HG03575 (cell line): Measurements from ENCODE around the gene RNF151.

Source experiments
- ATAC-seq: cut with Tn5 transposase; IDR thresholded peaks from one replicate; pipeline ENCODE4 v1.9.1; 2021; ENCODE audit not compliant: unreplicated experiment, insufficient number of reproducible peaks, low FRiP score; ENCODE audit errors: extremely low read depth

RNF151 gene

GRCh38 chr16:1987198-1987597 lies 20.5 kb downstream of the RNF151 start:
- no peak for ATAC-seq

GRCh38 chr16:1989209-1990100 lies 22.8 kb downstream of the RNF151 start, which contains the start of gene SYNGR3:
Gene SYNGR3 (plus strand): TSS chr16:1989970. CDS start chr16:1990103, 133 bp downstream.
- no peak for ATAC-seq

GRCh38 chr16:1990101-1990350 lies 23.4 kb downstream of the RNF151 start:
- ATAC-seq: no peak

- no peak for ATAC-seq
These were observed 23.9 kb downstream of the RNF151 start for GRCh38 chr16:1990351-1991134.

- ATAC-seq: no peak
These were observed 24.5 kb downstream of the RNF151 start for GRCh38 chr16:1991135-1991551.

- no peak for ATAC-seq
These were observed 24.9 kb downstream of the RNF151 start for GRCh38 chr16:1991588-1991947.

GRCh38 chr16:1991948-1992703 lies 25.5 kb downstream of the RNF151 start:
- no peak for ATAC-seq

- no peak for ATAC-seq
These were observed 26.2 kb downstream of the RNF151 start for GRCh38 chr16:1992704-1993317.

- no peak for ATAC-seq
These were observed 27.1 kb downstream of the RNF151 start for GRCh38 chr16:1993731-1994131.

- no peak for ATAC-seq
These were observed 31.1 kb downstream of the RNF151 start for GRCh38 chr16:1997494-1998359.

GRCh38 chr16:1998360-1998835 lies 31.7 kb downstream of the RNF151 start:
- no peak for ATAC-seq

- no peak for ATAC-seq
These were observed 32.5 kb downstream of the RNF151 start for GRCh38 chr16:1998852-1999801.

- no peak for ATAC-seq
These were observed 33.3 kb downstream of the RNF151 start for GRCh38 chr16:1999866-2000514.

- ATAC-seq: no peak
These were observed 34.4 kb downstream of the RNF151 start for GRCh38 chr16:2001035-2001434.

- ATAC-seq: no peak
These were observed 35.0 kb downstream of the RNF151 start for GRCh38 chr16:2001456-2002355.
